Glutamatergic neuron (in vitro differentiated cells): ENCODE results near the gene MST1R. TPM values are rescaled to one million over a fixed set of nuclear protein-coding genes. Genes with fewer than 3 reads are reported as not detected.

Experiments
- DNase-seq: peaks from one replicate; pipeline ENCODE4 v3.0.0; 2022
- H3K27ac Mint-ChIP-seq: one replicate; pipeline ENCODE4 v1.8.0; 2020; ENCODE audit warnings: mild to moderate bottlenecking, mixed read lengths, inconsistent platforms; ENCODE audit not compliant: unreplicated experiment
- H3K27me3 Mint-ChIP-seq: one replicate; pipeline ENCODE4 v1.8.0; 2020; ENCODE audit warnings: mild to moderate bottlenecking, moderate library complexity, mixed read lengths, inconsistent platforms; ENCODE audit not compliant: unreplicated experiment
- H3K36me3 Mint-ChIP-seq: one replicate; pipeline ENCODE4 v1.8.0; 2020; ENCODE audit warnings: mild to moderate bottlenecking, mixed read lengths, inconsistent platforms; ENCODE audit not compliant: unreplicated experiment
- H3K4me1 Mint-ChIP-seq: one replicate; pipeline ENCODE4 v1.8.0; 2020; ENCODE audit warnings: mild to moderate bottlenecking, low read depth, mixed read lengths, inconsistent platforms; ENCODE audit not compliant: unreplicated experiment
- H3K4me3 Mint-ChIP-seq: one replicate; pipeline ENCODE4 v1.8.0; 2020; ENCODE audit warnings: mild to moderate bottlenecking, mixed read lengths, inconsistent platforms; ENCODE audit not compliant: unreplicated experiment
- H3K9me3 Mint-ChIP-seq: one replicate; pipeline ENCODE4 v1.8.0; 2020; ENCODE audit warnings: mild to moderate bottlenecking, moderate library complexity, mixed read lengths, inconsistent platforms; ENCODE audit not compliant: unreplicated experiment
- CTCF ChIP-seq: fragments of 200-600 bp; sonication (generic); IDR thresholded peaks from one replicate; pipeline ENCODE4 v1.5.0; 2021; ENCODE audit not compliant: partially characterized antibody, unreplicated experiment
- total RNA-seq: library from RNA; stranded (reverse); fragmentation: NEBNext Ultra II Directional; extraction: Animal tissue kit (Norgen Biotek cat#: 25700); gene quantifications from one replicate; pipeline ENCODE4 v1.2.1, GENCODE V29; 2021; ENCODE audit not compliant: unreplicated experiment

Gene MST1R
- total RNA-seq, 1 donor from 2014 or later: 8.6 TPM

- Mint-ChIP-seq H3K27me3 (peaks cover 5% of the 10 kb centered on the region), H3K27ac (no peak overlapping the region), H3K4me1 (peaks cover 4% of the 10 kb centered on the region), H3K9me3 (no peaks in the 10 kb centered on the region), H3K36me3 (no peaks in the 10 kb centered on the region), H3K4me3 (no peak overlapping the region)
- peak; percentile 57 for DNase-seq
- peak; percentile 50 for TF ChIP-seq CTCF
These were observed 3.9 kb downstream of the MST1R start for GRCh38 chr3:49899815-49900214.

GRCh38 chr3:49898991-49899390, 4.7 kb downstream of the MST1R start:
- Mint-ChIP-seq H3K27ac (no peak overlapping the region), H3K27me3 (peaks cover 4% of the 10 kb centered on the region), H3K9me3 (no peaks in the 10 kb centered on the region)

GRCh38 chr3:49896345-49896744, 7.3 kb downstream of the MST1R start:
- Mint-ChIP-seq H3K4me3 (no peak overlapping the region), H3K27me3 (peaks cover 2% of the 10 kb centered on the region), H3K9me3 (peaks cover 1% of the 10 kb centered on the region), H3K4me1 (no peaks in the 10 kb centered on the region), H3K36me3 (no peaks in the 10 kb centered on the region), H3K27ac (no peak overlapping the region)
- no peak for DNase-seq
- no peak for TF ChIP-seq CTCF

More at GRCh38 chr3:49898991-49899390, 4.7 kb downstream of the MST1R start:
- Mint-ChIP-seq H3K4me3 (no peak overlapping the region), H3K36me3 (no peaks in the 10 kb centered on the region), H3K4me1 (peaks cover 3% of the 10 kb centered on the region)
- DNase-seq: no peak
- TF ChIP-seq CTCF: no peak

DNA sequence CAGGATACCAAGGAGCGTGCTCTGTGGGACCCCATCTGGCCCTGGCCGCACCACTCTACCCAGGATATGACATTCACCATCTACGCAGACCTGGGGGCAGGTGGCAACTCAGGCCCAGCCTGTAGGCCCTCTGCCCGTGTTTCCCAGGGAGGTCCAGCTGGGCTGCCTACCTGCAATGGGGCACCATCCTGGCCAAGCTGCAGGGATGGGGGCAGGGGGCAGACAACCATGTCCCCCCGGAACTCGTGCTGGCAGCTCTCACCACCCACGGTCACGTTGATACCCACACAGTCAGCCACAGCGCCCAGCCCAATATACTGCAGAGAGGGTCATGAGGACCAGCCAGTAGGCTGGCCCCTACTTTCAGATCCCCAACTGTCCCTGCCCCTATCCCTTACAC, 7.9 kb downstream of the MST1R start:
- H3K36me3 Mint-ChIP-seq: no peaks in the 10 kb centered on the region
- no peak for DNase-seq
- H3K4me3 Mint-ChIP-seq: no peak overlapping the region
- H3K9me3 Mint-ChIP-seq: peaks cover 1% of the 10 kb centered on the region
- no peaks in the 10 kb centered on the region for H3K4me1 Mint-ChIP-seq
- H3K27me3 Mint-ChIP-seq: peaks cover 2% of the 10 kb centered on the region
- TF ChIP-seq CTCF: no peak
- no peak overlapping the region for H3K27ac Mint-ChIP-seq

DNA sequence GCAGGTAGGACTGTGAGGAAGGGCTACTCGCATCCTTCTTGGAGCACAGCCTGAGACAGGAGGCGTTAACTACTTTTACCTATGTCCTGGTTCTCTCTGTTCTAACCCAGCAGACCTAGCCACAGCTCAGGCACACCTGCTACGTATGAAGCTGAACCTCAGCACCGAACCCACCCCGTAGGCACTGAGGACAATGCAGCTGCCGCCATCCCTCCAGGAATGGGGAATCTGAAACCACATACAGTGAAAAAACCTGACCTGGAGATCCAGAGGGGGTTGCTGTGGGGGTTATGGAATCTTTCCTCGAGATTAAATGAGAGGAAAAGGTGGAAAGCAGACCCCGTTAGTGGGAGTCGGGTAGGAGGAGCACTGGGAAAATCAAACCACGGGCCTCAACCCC, 14.4 kb downstream of the MST1R start:
- peaks cover 3% of the 10 kb centered on the region for H3K27me3 Mint-ChIP-seq
- no peak for DNase-seq
- H3K27ac Mint-ChIP-seq: no peak overlapping the region
- peaks cover 5% of the 10 kb centered on the region for H3K9me3 Mint-ChIP-seq
- H3K4me3 Mint-ChIP-seq: no peak overlapping the region
- peaks cover 13% of the 10 kb centered on the region for H3K4me1 Mint-ChIP-seq
- no peak for TF ChIP-seq CTCF
- H3K36me3 Mint-ChIP-seq: no peaks in the 10 kb centered on the region
